Hematopoietic multipotent progenitor cell treated with erythropoietin and hydrocortisone succinate and interleukin-3 and kit ligand, for 8 days (in vitro differentiated cells): ENCODE results near the gene STARD8.
"Not testable (repeated sequence)": the region's sequence is repeated elsewhere in the genome, so short reads cannot be mapped to it uniquely, and the experiment has no call there.

Experiments
- DNase-seq: peaks from one replicate; pipeline ENCODE4 v3.0.0-alpha.2; 2015

STARD8 gene

GRCh38 chrX:68647156-68647957 is at the start of gene STARD8:
STARD8 (plus strand) TSS chrX:68647666; CDS start chrX:68647883, 217 bp downstream.
- peak; percentile 18 for DNase-seq

- DNase-seq = peak; percentile 13
These were observed 48.6 kb upstream of the STARD8 start for GRCh38 chrX:68598841-68599240.

GRCh38 chrX:68599256-68600152 is 48.0 kb upstream of the STARD8 start:
- DNase-seq = peak; percentile 54

- DNase-seq = not testable (repeated sequence)
These were observed 43.2 kb upstream of the STARD8 start for GRCh38 chrX:68604216-68604615.

- DNase-seq = not testable (repeated sequence)
These were observed 32.7 kb upstream of the STARD8 start for GRCh38 chrX:68614733-68615132.

- DNase-seq = no peak
These were observed 19.5 kb upstream of the STARD8 start for GRCh38 chrX:68627986-68628385.

- not testable (repeated sequence) for DNase-seq
These were observed 17.5 kb upstream of the STARD8 start for GRCh38 chrX:68629936-68630335.

- DNase-seq = no peak
These were observed 16.1 kb upstream of the STARD8 start for GRCh38 chrX:68631336-68631735.

GRCh38 chrX:68632491-68632890 is 15.0 kb upstream of the STARD8 start:
- no peak for DNase-seq

GRCh38 chrX:68633981-68634380 is 13.5 kb upstream of the STARD8 start:
- no peak for DNase-seq

GRCh38 chrX:68634649-68635227 is 12.7 kb upstream of the STARD8 start:
- DNase-seq = no peak

GRCh38 chrX:68640661-68641060 is 6.8 kb upstream of the STARD8 start:
- DNase-seq = no peak

- DNase-seq = no peak
These were observed 2.6 kb upstream of the STARD8 start for GRCh38 chrX:68644861-68645260.

- DNase-seq = no peak
These were observed 1.0 kb upstream of the STARD8 start for GRCh38 chrX:68646421-68646820.

- no peak for DNase-seq
These were observed 1.5 kb downstream of the STARD8 start for GRCh38 chrX:68648960-68649359.

- no peak for DNase-seq
These were observed 3.0 kb downstream of the STARD8 start for GRCh38 chrX:68650491-68650890.

GRCh38 chrX:68651110-68651509 is 3.6 kb downstream of the STARD8 start:
- DNase-seq = no peak

GRCh38 chrX:68652326-68653170 is 5.1 kb downstream of the STARD8 start:
- DNase-seq = peak; percentile 2

- DNase-seq = no peak
These were observed 7.2 kb downstream of the STARD8 start for GRCh38 chrX:68654693-68655092.

GRCh38 chrX:68656473-68656872 is 9.0 kb downstream of the STARD8 start:
- not testable (repeated sequence) for DNase-seq

- no peak for DNase-seq
These were observed 11.1 kb downstream of the STARD8 start for GRCh38 chrX:68658530-68658929.

- DNase-seq = no peak
These were observed 11.9 kb downstream of the STARD8 start for GRCh38 chrX:68659385-68659784.
